ENCODE results near the gene RTKN2. TPM values are rescaled to one million over a fixed set of nuclear protein-coding genes. Genes with fewer than 3 reads are reported as not detected.

The RTKN2 gene
- total RNA-seq, 6 donors from 2014 or later = 47.1 to 99.5 (median 60.0) TPM

DNA sequence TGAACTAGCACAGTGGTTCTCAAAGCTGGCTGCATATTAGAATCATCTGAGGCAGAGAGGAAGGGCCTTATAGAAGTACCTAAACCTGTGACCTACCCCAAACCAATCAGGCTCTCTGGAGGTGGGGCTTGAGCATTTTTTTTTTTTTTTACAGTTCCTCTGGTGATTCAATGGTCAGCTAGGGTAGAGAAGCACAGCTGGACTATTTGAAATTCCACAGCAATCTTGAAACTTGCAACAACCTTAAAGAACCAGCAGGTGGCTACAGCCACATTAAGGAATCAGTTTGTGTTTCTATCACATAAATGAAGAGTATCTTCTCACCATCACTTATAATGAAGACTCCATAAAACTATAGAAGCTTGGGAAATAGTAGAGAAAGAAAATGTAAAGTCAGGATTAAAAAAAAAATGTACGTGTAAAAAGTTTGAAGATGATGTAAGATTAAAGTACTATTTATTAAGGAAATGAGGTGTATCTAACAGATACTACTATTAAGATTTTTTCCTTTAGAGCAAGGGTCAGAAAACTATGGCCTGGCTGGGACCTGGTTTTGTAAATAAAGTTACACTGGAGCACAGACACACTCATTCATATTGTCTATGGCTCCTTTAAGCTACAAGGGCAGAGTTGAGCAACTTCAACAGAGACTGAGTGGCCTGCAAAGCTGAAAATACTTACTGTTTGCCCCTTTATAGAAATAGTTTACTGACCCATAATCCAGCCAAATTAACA is 3.8 kb downstream of the RTKN2 start:
- no peaks in the 10 kb centered on the region for H3K9me3 ChIP-seq
- H3K36me3 ChIP-seq = no peaks in the 10 kb centered on the region
- TF ChIP-seq POLR2A (IDR thresholded peaks at IDR 0.05) = no peak
- TF ChIP-seq, protein P1, sequence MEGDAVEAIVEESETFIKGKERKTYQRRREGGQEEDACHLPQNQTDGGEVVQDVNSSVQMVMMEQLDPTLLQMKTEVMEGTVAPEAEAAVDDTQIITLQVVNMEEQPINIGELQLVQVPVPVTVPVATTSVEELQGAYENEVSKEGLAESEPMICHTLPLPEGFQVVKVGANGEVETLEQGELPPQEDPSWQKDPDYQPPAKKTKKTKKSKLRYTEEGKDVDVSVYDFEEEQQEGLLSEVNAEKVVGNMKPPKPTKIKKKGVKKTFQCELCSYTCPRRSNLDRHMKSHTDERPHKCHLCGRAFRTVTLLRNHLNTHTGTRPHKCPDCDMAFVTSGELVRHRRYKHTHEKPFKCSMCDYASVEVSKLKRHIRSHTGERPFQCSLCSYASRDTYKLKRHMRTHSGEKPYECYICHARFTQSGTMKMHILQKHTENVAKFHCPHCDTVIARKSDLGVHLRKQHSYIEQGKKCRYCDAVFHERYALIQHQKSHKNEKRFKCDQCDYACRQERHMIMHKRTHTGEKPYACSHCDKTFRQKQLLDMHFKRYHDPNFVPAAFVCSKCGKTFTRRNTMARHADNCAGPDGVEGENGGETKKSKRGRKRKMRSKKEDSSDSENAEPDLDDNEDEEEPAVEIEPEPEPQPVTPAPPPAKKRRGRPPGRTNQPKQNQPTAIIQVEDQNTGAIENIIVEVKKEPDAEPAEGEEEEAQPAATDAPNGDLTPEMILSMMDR (IDR thresholded peaks at IDR 0.05) = peak in 5 of 6 experiments; percentile 34 to 62 (median 58)
- peaks cover 9 to 16% (median 12%) of the 10 kb centered on the region in 4 donors for H3K4me1 ChIP-seq
- H3K27ac ChIP-seq = no peak overlapping the region
- ATAC-seq (ENCODE audit: low FRiP score in 2 of 2) (peak; percentile 57 to 75), DNase-seq (peak in 1 of 2 donors; percentile 27)
- H3K4me3 ChIP-seq = peak overlapping the region in 1 of 4 donors; percentile 77
- peaks cover 0 to 6% (median 0%) of the 10 kb centered on the region in 4 donors for H3K27me3 ChIP-seq
- WGBS, 2 donors = 25 to 37% methylated on average over 1 of the region's 1 CpG

DNA sequence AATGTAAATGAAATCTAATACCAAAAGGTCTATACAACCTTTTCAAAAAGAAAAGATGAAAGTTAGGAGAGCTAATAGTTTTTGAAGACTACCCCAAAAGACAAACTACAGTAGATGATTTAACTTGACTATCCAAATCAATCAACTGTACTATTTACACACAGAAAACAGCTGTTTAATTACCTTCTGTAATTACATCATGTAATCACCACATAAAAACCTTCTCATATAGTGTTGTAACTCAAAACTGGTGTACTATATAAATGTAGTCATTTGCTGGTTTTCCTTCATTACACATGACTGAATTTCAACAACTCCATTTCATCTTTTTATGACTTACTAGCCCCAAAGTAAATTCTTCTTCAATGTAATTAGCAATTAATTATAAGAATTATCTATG is 4.5 kb downstream of the RTKN2 start:
- ATAC-seq (ENCODE audit: low FRiP score in 2 of 2) (no peak), DNase-seq (no peak)
- Histone ChIP-seq H3K4me1 (peaks cover 6 to 13% (median 10%) of the 10 kb centered on the region in 4 donors), H3K4me3 (peak overlapping the region in 1 of 4 donors; percentile 12), H3K27ac (no peak overlapping the region), H3K9me3 (no peaks in the 10 kb centered on the region), H3K27me3 (peaks cover 0 to 6% (median 0%) of the 10 kb centered on the region in 4 donors), H3K36me3 (no peaks in the 10 kb centered on the region)
- TF ChIP-seq POLR2A (IDR thresholded peaks at IDR 0.05) = no peak
- TF ChIP-seq EP300 (IDR thresholded peaks at IDR 0.05) = no peak
- TF ChIP-seq, protein P1 (IDR thresholded peaks at IDR 0.05) = no peak
- no peak for TF ChIP-seq POLR2AphosphoS5 (IDR thresholded peaks at IDR 0.05)

DNA sequence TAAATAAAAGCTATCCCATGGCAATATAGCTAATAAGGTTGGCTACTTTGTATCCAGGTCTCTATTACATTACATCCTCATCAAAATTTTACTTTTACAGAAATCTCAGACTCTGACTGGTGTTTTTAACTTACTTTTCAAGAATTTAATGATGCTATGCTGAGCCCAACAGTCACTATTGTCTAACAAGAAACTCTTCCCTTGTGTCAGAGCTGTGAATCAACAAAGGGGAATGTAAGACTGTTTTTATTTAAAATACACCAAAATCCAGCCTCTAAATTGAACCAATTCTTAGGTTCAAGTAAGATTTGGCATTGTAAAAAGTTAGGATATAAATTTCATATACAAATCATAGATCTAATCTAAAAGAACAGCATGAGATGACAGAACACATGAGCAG is 7.0 kb downstream of the RTKN2 start:
- Histone ChIP-seq H3K4me1 (no peaks in the 10 kb centered on the region), H3K4me3 (no peak overlapping the region), H3K27ac (no peak overlapping the region)

DNA sequence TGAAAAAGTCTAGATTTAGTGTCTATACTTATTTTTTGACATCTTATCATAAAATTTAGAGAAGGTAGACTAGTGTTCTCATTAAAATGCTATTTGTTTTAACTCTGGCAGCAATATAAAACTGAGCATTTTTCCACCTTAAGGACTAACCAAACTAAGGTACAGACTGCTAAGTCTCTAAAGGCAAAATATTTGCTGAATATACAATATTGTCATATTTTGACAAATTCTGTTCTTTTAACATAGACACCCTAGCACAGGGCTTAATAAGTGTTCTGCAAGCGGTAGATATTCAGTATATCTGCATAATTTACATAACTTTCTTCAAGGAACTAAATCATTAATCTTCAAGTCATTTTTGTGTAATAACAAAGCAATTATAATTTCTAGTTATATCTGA is 8.6 kb downstream of the RTKN2 start:
- TF ChIP-seq POLR2A (IDR thresholded peaks at IDR 0.05) = no peak
- TF ChIP-seq POLR2AphosphoS5 (IDR thresholded peaks at IDR 0.05) = no peak
- TF ChIP-seq, protein P1 (IDR thresholded peaks at IDR 0.05) = no peak
- TF ChIP-seq EP300 (IDR thresholded peaks at IDR 0.05) = no peak
- H3K4me1 ChIP-seq = no peaks in the 10 kb centered on the region
- ATAC-seq (ENCODE audit: low FRiP score in 2 of 2) (no peak), DNase-seq (no peak)
- H3K4me3 ChIP-seq = no peak overlapping the region
- no peaks in the 10 kb centered on the region for H3K36me3 ChIP-seq
- no peaks in the 10 kb centered on the region for H3K27me3 ChIP-seq
- H3K9me3 ChIP-seq = no peaks in the 10 kb centered on the region
- 90 to 98% methylated on average over 1 of the region's 1 CpG for WGBS, 2 donors
- no peak overlapping the region for H3K27ac ChIP-seq

More for the DNA sequence above, 7.0 kb downstream of the RTKN2 start:
- Histone ChIP-seq H3K27me3 (no peaks in the 10 kb centered on the region), H3K9me3 (no peaks in the 10 kb centered on the region), H3K36me3 (no peaks in the 10 kb centered on the region)
- no peak for ATAC-seq (ENCODE audit: low FRiP score in 2 of 2)
- DNase-seq = no peak
- no peak for TF ChIP-seq POLR2AphosphoS5 (IDR thresholded peaks at IDR 0.05)
- TF ChIP-seq POLR2A (IDR thresholded peaks at IDR 0.05) = no peak
- TF ChIP-seq, protein P1 (IDR thresholded peaks at IDR 0.05) = no peak
- TF ChIP-seq EP300 (IDR thresholded peaks at IDR 0.05) = no peak

DNA sequence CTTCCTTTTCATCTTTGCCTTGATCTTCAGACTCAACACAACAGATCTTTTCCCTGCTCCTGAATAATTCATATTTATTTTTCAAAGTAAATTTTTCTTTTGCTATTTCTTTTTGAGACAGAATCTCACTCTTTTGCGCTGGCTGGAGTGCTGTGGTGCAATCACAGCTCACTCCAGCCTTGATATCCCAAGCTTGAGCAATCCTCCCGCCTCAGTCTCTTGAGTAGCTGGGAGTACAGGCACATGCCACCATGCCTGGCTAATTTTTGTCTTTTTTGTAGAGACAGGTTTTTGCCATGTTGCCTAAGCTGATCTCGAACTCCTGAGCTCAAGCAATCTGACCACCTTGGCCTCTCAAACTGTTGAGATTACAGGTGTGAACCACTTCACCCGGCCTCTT is 9.2 kb downstream of the RTKN2 start:
- Histone ChIP-seq H3K36me3 (no peaks in the 10 kb centered on the region), H3K27me3 (no peaks in the 10 kb centered on the region), H3K4me3 (no peak overlapping the region), H3K9me3 (no peaks in the 10 kb centered on the region), H3K4me1 (no peaks in the 10 kb centered on the region), H3K27ac (no peak overlapping the region)
- DNase-seq (peak in 1 of 2 donors; percentile 63), ATAC-seq (ENCODE audit: low FRiP score in 2 of 2) (no peak)
- TF ChIP-seq POLR2AphosphoS5 (IDR thresholded peaks at IDR 0.05) (no peak), POLR2A (IDR thresholded peaks at IDR 0.05) (no peak), EP300 (IDR thresholded peaks at IDR 0.05) (no peak)
- TF ChIP-seq, protein P1 (IDR thresholded peaks at IDR 0.05) = no peak
- 57 to 75% methylated on average over 4 of the region's 4 CpGs for WGBS, 2 donors
